SK-N-SH (cell line): ENCODE measurements around the gene DNAH9.

Source experiments
- CHD2 ChIP-seq: fragments of 150-350 bp; IDR thresholded peaks from 2 replicates; pipeline ENCODE4 v1.6.1; 2018; ENCODE audit warnings: low read length; ENCODE audit not compliant: partially characterized antibody
- GABPA ChIP-seq: IDR thresholded peaks from 2 replicates; pipeline ENCODE4 v1.4.0; 2012; ENCODE audit warnings: low read depth, mild to moderate bottlenecking
- POLR2AphosphoS5 ChIP-seq: IDR thresholded peaks from 2 replicates; pipeline ENCODE4 v1.6.1; 2012; ENCODE audit warnings: low read depth, low read length
- TF ChIP-seq, protein P1 (sequence below): fragments of 200-600 bp; sonication (generic); IDR thresholded peaks from 2 replicates; pipeline ENCODE4 v1.6.1; 2017; ENCODE audit warnings: antibody characterized with exemption, mild to moderate bottlenecking, moderate library complexity
- TF ChIP-seq, protein P2 (sequence below): fragments of 150-350 bp; IDR thresholded peaks from 2 replicates; pipeline ENCODE4 v1.6.1; 2017; ENCODE audit warnings: antibody characterized with exemption, low read length, low read depth, borderline replicate concordance

DNA sequence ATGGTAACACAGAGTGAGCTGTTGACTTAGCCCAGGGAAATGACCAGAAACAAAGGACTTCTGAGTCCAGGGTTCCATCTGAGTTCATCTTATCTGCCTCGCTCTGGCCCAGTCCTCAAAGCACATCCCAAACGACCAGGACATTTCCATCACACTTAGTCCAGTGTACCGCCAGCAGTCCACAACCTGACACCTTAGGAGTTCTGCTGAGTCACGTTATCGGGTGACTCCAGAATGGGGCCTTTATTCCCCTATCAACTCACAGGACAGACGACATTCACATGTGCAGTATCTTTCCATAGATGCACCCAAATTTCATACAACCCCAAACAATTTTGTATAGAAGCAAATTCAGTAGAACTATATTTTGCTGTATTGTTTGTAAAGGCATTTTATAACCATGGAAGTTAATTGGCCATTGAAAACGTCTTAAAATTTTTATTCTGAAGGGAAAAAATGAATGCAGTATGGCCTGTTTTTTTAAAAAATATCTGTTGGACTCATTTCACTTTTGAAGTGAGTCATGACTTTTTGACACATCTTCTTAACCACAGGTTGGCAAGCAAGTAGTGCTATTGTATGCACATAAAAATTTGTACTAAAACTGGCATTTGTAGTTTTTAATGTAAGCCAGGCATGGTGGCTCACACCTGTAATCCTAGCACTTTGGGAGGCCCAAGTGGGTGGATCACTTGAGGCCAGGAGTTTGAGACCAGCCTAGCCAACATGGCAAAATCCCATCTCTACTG, 352.7 kb downstream of the DNAH9 start:
- TF ChIP-seq, protein P1, sequence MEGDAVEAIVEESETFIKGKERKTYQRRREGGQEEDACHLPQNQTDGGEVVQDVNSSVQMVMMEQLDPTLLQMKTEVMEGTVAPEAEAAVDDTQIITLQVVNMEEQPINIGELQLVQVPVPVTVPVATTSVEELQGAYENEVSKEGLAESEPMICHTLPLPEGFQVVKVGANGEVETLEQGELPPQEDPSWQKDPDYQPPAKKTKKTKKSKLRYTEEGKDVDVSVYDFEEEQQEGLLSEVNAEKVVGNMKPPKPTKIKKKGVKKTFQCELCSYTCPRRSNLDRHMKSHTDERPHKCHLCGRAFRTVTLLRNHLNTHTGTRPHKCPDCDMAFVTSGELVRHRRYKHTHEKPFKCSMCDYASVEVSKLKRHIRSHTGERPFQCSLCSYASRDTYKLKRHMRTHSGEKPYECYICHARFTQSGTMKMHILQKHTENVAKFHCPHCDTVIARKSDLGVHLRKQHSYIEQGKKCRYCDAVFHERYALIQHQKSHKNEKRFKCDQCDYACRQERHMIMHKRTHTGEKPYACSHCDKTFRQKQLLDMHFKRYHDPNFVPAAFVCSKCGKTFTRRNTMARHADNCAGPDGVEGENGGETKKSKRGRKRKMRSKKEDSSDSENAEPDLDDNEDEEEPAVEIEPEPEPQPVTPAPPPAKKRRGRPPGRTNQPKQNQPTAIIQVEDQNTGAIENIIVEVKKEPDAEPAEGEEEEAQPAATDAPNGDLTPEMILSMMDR, result no peak
- TF ChIP-seq POLR2AphosphoS5, result no peak
- TF ChIP-seq, protein P2, sequence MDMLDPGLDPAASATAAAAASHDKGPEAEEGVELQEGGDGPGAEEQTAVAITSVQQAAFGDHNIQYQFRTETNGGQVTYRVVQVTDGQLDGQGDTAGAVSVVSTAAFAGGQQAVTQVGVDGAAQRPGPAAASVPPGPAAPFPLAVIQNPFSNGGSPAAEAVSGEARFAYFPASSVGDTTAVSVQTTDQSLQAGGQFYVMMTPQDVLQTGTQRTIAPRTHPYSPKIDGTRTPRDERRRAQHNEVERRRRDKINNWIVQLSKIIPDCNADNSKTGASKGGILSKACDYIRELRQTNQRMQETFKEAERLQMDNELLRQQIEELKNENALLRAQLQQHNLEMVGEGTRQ, result no peak
- no peak for TF ChIP-seq CHD2
- no peak for TF ChIP-seq GABPA
